NCI-H2196 (cell line): ENCODE measurements around the gene KIAA1671.

Experiments used
- DNase-seq: peaks from one replicate; lab custom pipeline; 2025; ENCODE audit not compliant: unreplicated experiment; lab: John Stamatoyannopoulos, UW

Gene KIAA1671

GRCh38 chr22:24950272-24950902, 2.1 kb upstream of the KIAA1671 start:
- no peak for DNase-seq

- peak; percentile 28 for DNase-seq
Measured at GRCh38 chr22:24952837-24953383, 394 bp downstream of the KIAA1671 start.

- DNase-seq = no peak
Measured at GRCh38 chr22:24953384-24954113, 1.0 kb downstream of the KIAA1671 start.

GRCh38 chr22:24954114-24954463, 1.6 kb downstream of the KIAA1671 start:
- no peak for DNase-seq

- no peak for DNase-seq
Measured at GRCh38 chr22:24954856-24955255, 2.3 kb downstream of the KIAA1671 start.

GRCh38 chr22:24957043-24957442, 4.5 kb downstream of the KIAA1671 start:
- no peak for DNase-seq

- no peak for DNase-seq
Measured at GRCh38 chr22:24961217-24961844, 8.8 kb downstream of the KIAA1671 start.

- no peak for DNase-seq
Measured at GRCh38 chr22:24962094-24962493, 9.6 kb downstream of the KIAA1671 start.

- DNase-seq = no peak
Measured at GRCh38 chr22:24962835-24963234, 10.3 kb downstream of the KIAA1671 start.

- DNase-seq = no peak
Measured at GRCh38 chr22:24964441-24964840, 11.9 kb downstream of the KIAA1671 start.

- DNase-seq = peak; percentile 76
Measured at GRCh38 chr22:24965822-24966626, 13.5 kb downstream of the KIAA1671 start.

- no peak for DNase-seq
Measured at GRCh38 chr22:24968066-24968561, 15.6 kb downstream of the KIAA1671 start.

GRCh38 chr22:24969560-24970301, 17.2 kb downstream of the KIAA1671 start:
- DNase-seq = peak; percentile 8

GRCh38 chr22:24972369-24972768, 19.9 kb downstream of the KIAA1671 start:
- DNase-seq = no peak

GRCh38 chr22:24973872-24974271, 21.4 kb downstream of the KIAA1671 start:
- DNase-seq = no peak

GRCh38 chr22:24975125-24975640, 22.7 kb downstream of the KIAA1671 start:
- DNase-seq = no peak

- DNase-seq = no peak
Measured at GRCh38 chr22:24975813-24976341, 23.4 kb downstream of the KIAA1671 start.

- no peak for DNase-seq
Measured at GRCh38 chr22:24976442-24977218, 24.1 kb downstream of the KIAA1671 start.
